Activated B cell treated with CpG ODN at 0.5 μM for 24 hours (primary cell): Measurements from ENCODE around the gene TEKTIP1. TPM values are rescaled to one million over a fixed set of nuclear protein-coding genes. Genes with fewer than 3 reads are reported as not detected.

Experiments
- ATAC-seq: fragments of 200-7000 bp; cut with Tn5 transposase; one replicate; pipeline ENCODE4 v1.10.0; 2021; ENCODE audit warnings: low read depth, mild to moderate bottlenecking, moderate library complexity
- CTCF ChIA-PET: fragments of 350-600 bp; sonication (Branson Sonifier 250); formaldehyde crosslinking; loops from one replicate; lab custom pipeline; 2021; ENCODE audit warnings: antibody characterized with exemption; lab: Charles Lee
- POLR2A ChIA-PET: fragments of 350-600 bp; sonication (Branson Sonifier 250); formaldehyde crosslinking; loops from one replicate; lab custom pipeline; 2021; ENCODE audit warnings: antibody characterized with exemption; lab: Charles Lee
- DNase-seq: peaks from one replicate; pipeline ENCODE4 v3.0.0; 2022
- H3K27ac Mint-ChIP-seq: one replicate; pipeline ENCODE4 v1.8.0; 2020; ENCODE audit warnings: mixed read lengths
- H3K27me3 Mint-ChIP-seq: one replicate; pipeline ENCODE4 v1.8.0; 2021; ENCODE audit warnings: mixed read lengths
- H3K36me3 Mint-ChIP-seq: one replicate; pipeline ENCODE4 v1.8.0; 2021; ENCODE audit warnings: low read depth, mixed read lengths
- H3K4me1 Mint-ChIP-seq: one replicate; pipeline ENCODE4 v1.8.0; 2021; ENCODE audit warnings: mixed read lengths
- H3K4me3 Mint-ChIP-seq: one replicate; pipeline ENCODE4 v1.8.0; 2020; ENCODE audit warnings: mild to moderate bottlenecking, mixed read lengths
- H3K9me3 Mint-ChIP-seq: one replicate; pipeline ENCODE4 v1.8.0; 2020; ENCODE audit warnings: mixed read lengths
- CTCF ChIP-seq: fragments of 200-600 bp; IDR thresholded peaks from one replicate; pipeline ENCODE4 v1.8.0; 2022; ENCODE audit warnings: antibody characterized with exemption, mild to moderate bottlenecking
- intact Hi-C: fragments of 100-400 bp; cut with micrococcal nuclease; formaldehyde crosslinking; loops from one replicate; pipeline ENCODE4 v1.15.1; 2024
- total RNA-seq: library from RNA; stranded (reverse); gene quantifications from 2 replicates; pipeline ENCODE4 v1.2.3, GENCODE V29; 2022

TEKTIP1 gene
- total RNA-seq, 1 donor from 2014 or later = 7.1 TPM

GRCh38 chr19:3499738-3500428 lies 39.1 kb upstream of the TEKTIP1 start:
- Mint-ChIP-seq H3K4me1 (peaks cover 20% of the 10 kb centered on the region), H3K9me3 (no peaks in the 10 kb centered on the region), H3K36me3 (peaks cover 31% of the 10 kb centered on the region), H3K27me3 (no peaks in the 10 kb centered on the region), H3K4me3 (peak overlapping the region; percentile 93), H3K27ac (peak overlapping the region; percentile 98)
- no peak for TF ChIP-seq CTCF
- ChIA-PET POLR2A (interaction anchor here (0.6 to 2.0 kb wide), 4 partner anchors 15 to 683 kb away, joined by 4 to 9 read pairs (median 7); no protein-coding TSS in a partner anchor), CTCF (no interaction called here)
- ATAC-seq = no peak
- intact Hi-C loops = loop anchor here (2.0 to 10.0 kb wide), 3 partner anchors 15 to 955 kb away; partner anchors contain the start of gene UBXN6
- DNase-seq = no peak

GRCh38 chr19:3500429-3501101 lies 38.4 kb upstream of the TEKTIP1 start, which contains the start of gene DOHH:
Gene DOHH (minus strand): TSS chr19:3500674. CDS start chr19:3496814, 3,860 bp downstream.
- no peaks in the 10 kb centered on the region for H3K9me3 Mint-ChIP-seq
- peak within 1 kb of the TSS; percentile 98 for H3K27ac Mint-ChIP-seq
- CTCF ChIA-PET = interaction anchor here (0.6 kb wide), 1 partner anchor 21 kb away, joined by 3 read pairs; no protein-coding TSS in a partner anchor
- intact Hi-C loops = loop anchor here (2.0 to 10.0 kb wide), 3 partner anchors 16 to 954 kb away; partner anchors contain the start of gene UBXN6
- ATAC-seq (peak; percentile 90), DNase-seq (peak; percentile 91)
- H3K4me1 Mint-ChIP-seq = peaks cover 25% of the 10 kb centered on the region
- peak within 1 kb of the TSS; percentile 93 for H3K4me3 Mint-ChIP-seq
- POLR2A ChIA-PET = interaction anchor here (0.5 to 2.0 kb wide), 9 partner anchors 16 to 682 kb away, joined by 3 to 8 read pairs (median 4); partner anchors contain the start of gene CACTIN
- peaks cover 24% of the 10 kb centered on the region for H3K36me3 Mint-ChIP-seq
- TF ChIP-seq CTCF = no peak
- no peaks in the 10 kb centered on the region for H3K27me3 Mint-ChIP-seq

GRCh38 chr19:3501780-3502179 lies 37.2 kb upstream of the TEKTIP1 start:
- no peak for ATAC-seq
- CTCF ChIA-PET = no interaction called here
- no peak for TF ChIP-seq CTCF
- H3K36me3 Mint-ChIP-seq = peaks cover 19% of the 10 kb centered on the region
- no peak overlapping the region for H3K27ac Mint-ChIP-seq
- no peak for DNase-seq
- H3K4me1 Mint-ChIP-seq = peaks cover 31% of the 10 kb centered on the region
- POLR2A ChIA-PET = interaction anchor here (0.6 to 0.7 kb wide), 3 partner anchors 12 to 731 kb away, joined by 3 to 4 read pairs (median 4); no protein-coding TSS in a partner anchor
- no peaks in the 10 kb centered on the region for H3K9me3 Mint-ChIP-seq
- intact Hi-C loops = loop anchor here (2.0 to 10.0 kb wide), 3 partner anchors 17 to 953 kb away; partner anchors contain the start of gene UBXN6
- no peaks in the 10 kb centered on the region for H3K27me3 Mint-ChIP-seq
- no peak overlapping the region for H3K4me3 Mint-ChIP-seq

GRCh38 chr19:3503036-3503572 lies 35.9 kb upstream of the TEKTIP1 start:
- H3K36me3 Mint-ChIP-seq = peaks cover 13% of the 10 kb centered on the region
- CTCF ChIA-PET = interaction anchor here (0.6 kb wide), 1 partner anchor 30 kb away, joined by 3 read pairs; no protein-coding TSS in a partner anchor
- DNase-seq (no peak), ATAC-seq (no peak)
- no peak for TF ChIP-seq CTCF
- no peak overlapping the region for H3K27ac Mint-ChIP-seq
- POLR2A ChIA-PET = interaction anchor here (0.6 to 0.7 kb wide), 4 partner anchors 11 to 487 kb away, joined by 3 to 8 read pairs (median 6); no protein-coding TSS in a partner anchor
- intact Hi-C loops = loop anchor here (10.0 kb wide), 2 partner anchors 548 to 952 kb away; partner anchors contain the start of gene UBXN6
- no peak overlapping the region for H3K4me3 Mint-ChIP-seq
- peaks cover 39% of the 10 kb centered on the region for H3K4me1 Mint-ChIP-seq
- no peaks in the 10 kb centered on the region for H3K27me3 Mint-ChIP-seq
- H3K9me3 Mint-ChIP-seq = no peaks in the 10 kb centered on the region
